GM12878 (cell line): Measurements from ENCODE around the gene PLAGL2. TPM values are rescaled to one million over a fixed set of nuclear protein-coding genes. Genes with fewer than 3 reads are reported as not detected.
A peak's percentile ranks its signal among the peaks of the same experiment; 100 is the strongest.

Experiments
- BHLHE40 ChIP-seq, 2 experiments: fragments of 450-650 bp in 1 of 2; IDR thresholded peaks; 2 replicates each; pipeline ENCODE4 v1.6.1; 2011 to 2017; ENCODE audit warnings: low read depth in 2 of 2, borderline replicate concordance in 1 of 2, improper control_type of control experiment in 1 of 2, low read length in 1 of 2, mild to moderate bottlenecking in 1 of 2
- BMI1 ChIP-seq: fragments of 450-650 bp; IDR thresholded peaks from 2 replicates; pipeline ENCODE4 v1.6.1; 2016; ENCODE audit warnings: mild to moderate bottlenecking, moderate library complexity, borderline replicate concordance
- CEBPB ChIP-seq, 2 experiments: fragments of 150-350 bp in 1 of 2; IDR thresholded peaks; 2 replicates each; pipeline ENCODE4 v1.6.1; 2012 to 2014; ENCODE audit warnings: low read depth in 2 of 2, low read length in 2 of 2, borderline replicate concordance in 1 of 2, inconsistent platforms in 1 of 2
- CREM ChIP-seq: IDR thresholded peaks from 2 replicates; pipeline ENCODE4 v1.6.1; 2014; ENCODE audit warnings: antibody characterized with exemption, low read depth
- ETV6 ChIP-seq, 2 experiments: fragments of 450-650 bp in 1 of 2; IDR thresholded peaks in 1 of 2; conservative IDR thresholded peaks in 1 of 2; 2 replicates each; pipeline ENCODE4 v1.6.1; 2014; ENCODE audit warnings: antibody characterized with exemption in 1 of 2, borderline replicate concordance in 1 of 2, low read depth in 1 of 2, mild to moderate bottlenecking in 1 of 2, moderate library complexity in 1 of 2
- HDAC6 ChIP-seq: fragments of 200-600 bp; sonication (generic); IDR thresholded peaks from one replicate; pipeline ENCODE4 v1.8.0; 2017; ENCODE audit warnings: antibody characterized with exemption; ENCODE audit not compliant: unreplicated experiment
- IKZF1 ChIP-seq: fragments of 450-650 bp; conservative IDR thresholded peaks from 2 replicates; pipeline ENCODE4 v1.6.1; 2017; ENCODE audit warnings: antibody characterized with exemption, mild to moderate bottlenecking
- IKZF2 ChIP-seq, 2 experiments: fragments of 450-650 bp; IDR thresholded peaks; 2 replicates each; pipeline ENCODE4 v1.6.1; 2017; ENCODE audit warnings: mild to moderate bottlenecking in 2 of 2, moderate library complexity in 2 of 2
- MEF2A ChIP-seq: IDR thresholded peaks from 2 replicates; pipeline ENCODE4 v1.6.1; 2011; ENCODE audit warnings: low read depth, mild to moderate bottlenecking, low read length, moderate library complexity; ENCODE audit not compliant: insufficient read depth
- NR2C2 ChIP-seq: IDR thresholded peaks from 2 replicates; pipeline ENCODE4 v1.6.1; 2011; ENCODE audit warnings: borderline replicate concordance, low read depth; ENCODE audit not compliant: control insufficient read depth, insufficient read length
- PAX8 ChIP-seq: fragments of 450-650 bp; IDR thresholded peaks from 2 replicates; pipeline ENCODE4 v1.6.1; 2017; ENCODE audit warnings: mild to moderate bottlenecking, moderate library complexity
- RUNX3 ChIP-seq: IDR thresholded peaks from 2 replicates; pipeline ENCODE4 v1.6.1; 2012; ENCODE audit warnings: low read length, inconsistent platforms
- SMARCA5 ChIP-seq: fragments of 450-650 bp; IDR thresholded peaks from 2 replicates; pipeline ENCODE4 v1.6.1; 2017; ENCODE audit warnings: mild to moderate bottlenecking
- ZSCAN29 ChIP-seq: fragments of 450-650 bp; IDR thresholded peaks from 2 replicates; pipeline ENCODE4 v1.6.1; 2017; ENCODE audit warnings: mild to moderate bottlenecking, moderate library complexity
- polyA plus RNA-seq, 11 experiments: library from polyadenylated mRNA; depleted of rRNA in 4 of 11; unstranded in 6 of 11; stranded (reverse) in 5 of 11; fragments of >200 nt; fragmentation: Nextera tagmentation in 4 of 11; fragmentation: Illumina TruSeq in 1 of 11; extraction: Ambion mirVana in 4 of 11; extraction: Trizol in 1 of 11; gene quantifications; 1 replicate in 1 of 11; 2 replicates in 10 of 11; pipeline versions ENCODE4 v1.2.1 to v1.2.3, GENCODE V29; 2011 to 2016; ENCODE audit warnings: inconsistent platforms in 2 of 11, missing spikeins in 2 of 11, low read depth in 1 of 11
- total RNA-seq, 4 experiments: library from RNA; depleted of rRNA in 3 of 4; stranded (reverse); fragments of >200 nt in 3 of 4; fragmentation: Illumina TruSeq in 1 of 4; extraction: Trizol in 1 of 4; gene quantifications; 2 replicates each; pipeline versions ENCODE4 v1.2.1 to v1.2.3, GENCODE V29; 2013 to 2021
- TF ChIP-seq, protein P1 (sequence below): fragments of 450-650 bp; IDR thresholded peaks from 2 replicates; pipeline ENCODE4 v1.6.1; 2017; ENCODE audit warnings: mild to moderate bottlenecking, low read depth, inconsistent platforms; ENCODE audit not compliant: poor library complexity, severe bottlenecking
- TF ChIP-seq, protein P2 (sequence below): fragments of 450-650 bp; IDR thresholded peaks from 2 replicates; pipeline ENCODE4 v1.6.1; 2017; ENCODE audit warnings: low read depth, mild to moderate bottlenecking, moderate library complexity
- TF ChIP-seq, protein P3 (sequence below): fragments of 450-650 bp; formaldehyde crosslinking; IDR thresholded peaks from 2 replicates; pipeline ENCODE4 v1.4.0; 2022; ENCODE audit warnings: mild to moderate bottlenecking, moderate library complexity
- TF ChIP-seq, protein P4 (sequence below): fragments of 150-350 bp; IDR thresholded peaks from 2 replicates; pipeline ENCODE4 v1.6.1; 2016; ENCODE audit warnings: low read depth, low read length

PLAGL2 gene
- total and polyA plus RNA-seq, 10 of the 15 experiments (the other 5 are each of a cell fraction or from before 2014, with no cell fraction given), result 4.4 to 32.3 (median 13.3) TPM

DNA sequence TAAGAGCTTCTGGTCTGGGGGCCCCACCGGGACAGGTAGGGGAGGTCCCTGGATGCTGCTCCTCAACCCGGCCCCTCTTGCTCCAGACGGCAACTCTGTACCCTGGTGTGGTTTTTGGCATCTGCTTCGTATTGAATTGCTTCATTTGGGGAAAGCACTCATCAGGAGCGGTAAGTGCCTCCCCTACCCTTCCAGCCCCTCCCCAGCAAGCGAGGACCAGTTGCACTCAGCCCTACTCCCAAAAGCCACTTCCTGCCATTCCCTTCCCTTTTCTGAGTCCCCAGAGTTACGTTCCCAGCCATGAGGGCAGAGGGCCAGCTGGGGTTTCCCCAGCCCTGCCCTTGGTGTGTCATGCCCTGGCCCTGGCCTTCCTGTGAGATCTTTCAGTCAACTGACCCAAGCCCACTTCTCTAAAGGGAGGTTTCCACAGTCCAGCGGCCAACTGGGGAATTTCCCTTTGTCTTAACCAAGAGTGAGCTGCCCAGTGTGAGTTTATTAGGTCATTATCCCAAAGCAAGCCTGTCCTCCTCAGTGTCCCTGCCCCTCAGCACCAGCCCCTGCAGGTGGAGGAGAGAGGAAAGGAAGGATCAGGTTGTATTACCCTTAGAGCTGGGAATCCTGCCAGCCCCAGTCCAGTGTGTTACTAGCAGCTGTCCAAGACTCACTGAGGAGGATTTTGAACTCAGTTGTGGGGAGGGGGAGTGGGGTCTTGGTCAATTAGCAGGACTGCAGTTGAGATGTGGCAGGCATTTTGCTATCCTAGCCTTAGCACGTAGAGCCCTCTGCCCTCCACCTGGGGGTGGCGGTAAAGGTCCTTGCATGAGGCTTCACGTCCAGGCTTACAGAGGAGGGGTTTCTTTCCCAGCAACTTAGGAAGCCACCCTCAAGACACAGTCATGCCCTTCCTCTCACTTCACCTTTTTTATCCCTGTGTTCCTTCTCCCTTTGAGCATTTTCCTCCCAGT lies 52.2 kb downstream of the PLAGL2 start (continued):
- TF ChIP-seq, protein P1, sequence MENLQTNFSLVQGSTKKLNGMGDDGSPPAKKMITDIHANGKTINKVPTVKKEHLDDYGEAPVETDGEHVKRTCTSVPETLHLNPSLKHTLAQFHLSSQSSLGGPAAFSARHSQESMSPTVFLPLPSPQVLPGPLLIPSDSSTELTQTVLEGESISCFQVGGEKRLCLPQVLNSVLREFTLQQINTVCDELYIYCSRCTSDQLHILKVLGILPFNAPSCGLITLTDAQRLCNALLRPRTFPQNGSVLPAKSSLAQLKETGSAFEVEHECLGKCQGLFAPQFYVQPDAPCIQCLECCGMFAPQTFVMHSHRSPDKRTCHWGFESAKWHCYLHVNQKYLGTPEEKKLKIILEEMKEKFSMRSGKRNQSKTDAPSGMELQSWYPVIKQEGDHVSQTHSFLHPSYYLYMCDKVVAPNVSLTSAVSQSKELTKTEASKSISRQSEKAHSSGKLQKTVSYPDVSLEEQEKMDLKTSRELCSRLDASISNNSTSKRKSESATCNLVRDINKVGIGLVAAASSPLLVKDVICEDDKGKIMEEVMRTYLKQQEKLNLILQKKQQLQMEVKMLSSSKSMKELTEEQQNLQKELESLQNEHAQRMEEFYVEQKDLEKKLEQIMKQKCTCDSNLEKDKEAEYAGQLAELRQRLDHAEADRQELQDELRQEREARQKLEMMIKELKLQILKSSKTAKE, result no peak
- TF ChIP-seq SMARCA5, result no peak; the same call in 1 of the 2 replicates
- no peak for TF ChIP-seq ZSCAN29
- TF ChIP-seq CREM, result no peak
- TF ChIP-seq ETV6 (conservative IDR thresholded peaks at IDR 0.05 in 1 of 2, IDR thresholded peaks at IDR 0.05 in 1 of 2; ENCODE audit: borderline replicate concordance in 1 of 2, low read depth in 1 of 2), result no peak
- no peak for TF ChIP-seq NR2C2
- peak; percentile 79 for TF ChIP-seq IKZF1
- TF ChIP-seq BMI1, result no peak
- TF ChIP-seq, protein P2, sequence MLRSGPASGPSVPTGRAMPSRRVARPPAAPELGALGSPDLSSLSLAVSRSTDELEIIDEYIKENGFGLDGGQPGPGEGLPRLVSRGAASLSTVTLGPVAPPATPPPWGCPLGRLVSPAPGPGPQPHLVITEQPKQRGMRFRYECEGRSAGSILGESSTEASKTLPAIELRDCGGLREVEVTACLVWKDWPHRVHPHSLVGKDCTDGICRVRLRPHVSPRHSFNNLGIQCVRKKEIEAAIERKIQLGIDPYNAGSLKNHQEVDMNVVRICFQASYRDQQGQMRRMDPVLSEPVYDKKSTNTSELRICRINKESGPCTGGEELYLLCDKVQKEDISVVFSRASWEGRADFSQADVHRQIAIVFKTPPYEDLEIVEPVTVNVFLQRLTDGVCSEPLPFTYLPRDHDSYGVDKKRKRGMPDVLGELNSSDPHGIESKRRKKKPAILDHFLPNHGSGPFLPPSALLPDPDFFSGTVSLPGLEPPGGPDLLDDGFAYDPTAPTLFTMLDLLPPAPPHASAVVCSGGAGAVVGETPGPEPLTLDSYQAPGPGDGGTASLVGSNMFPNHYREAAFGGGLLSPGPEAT, result peak; percentile 58; the same call in 1 of the 2 replicates
- TF ChIP-seq, protein P3, sequence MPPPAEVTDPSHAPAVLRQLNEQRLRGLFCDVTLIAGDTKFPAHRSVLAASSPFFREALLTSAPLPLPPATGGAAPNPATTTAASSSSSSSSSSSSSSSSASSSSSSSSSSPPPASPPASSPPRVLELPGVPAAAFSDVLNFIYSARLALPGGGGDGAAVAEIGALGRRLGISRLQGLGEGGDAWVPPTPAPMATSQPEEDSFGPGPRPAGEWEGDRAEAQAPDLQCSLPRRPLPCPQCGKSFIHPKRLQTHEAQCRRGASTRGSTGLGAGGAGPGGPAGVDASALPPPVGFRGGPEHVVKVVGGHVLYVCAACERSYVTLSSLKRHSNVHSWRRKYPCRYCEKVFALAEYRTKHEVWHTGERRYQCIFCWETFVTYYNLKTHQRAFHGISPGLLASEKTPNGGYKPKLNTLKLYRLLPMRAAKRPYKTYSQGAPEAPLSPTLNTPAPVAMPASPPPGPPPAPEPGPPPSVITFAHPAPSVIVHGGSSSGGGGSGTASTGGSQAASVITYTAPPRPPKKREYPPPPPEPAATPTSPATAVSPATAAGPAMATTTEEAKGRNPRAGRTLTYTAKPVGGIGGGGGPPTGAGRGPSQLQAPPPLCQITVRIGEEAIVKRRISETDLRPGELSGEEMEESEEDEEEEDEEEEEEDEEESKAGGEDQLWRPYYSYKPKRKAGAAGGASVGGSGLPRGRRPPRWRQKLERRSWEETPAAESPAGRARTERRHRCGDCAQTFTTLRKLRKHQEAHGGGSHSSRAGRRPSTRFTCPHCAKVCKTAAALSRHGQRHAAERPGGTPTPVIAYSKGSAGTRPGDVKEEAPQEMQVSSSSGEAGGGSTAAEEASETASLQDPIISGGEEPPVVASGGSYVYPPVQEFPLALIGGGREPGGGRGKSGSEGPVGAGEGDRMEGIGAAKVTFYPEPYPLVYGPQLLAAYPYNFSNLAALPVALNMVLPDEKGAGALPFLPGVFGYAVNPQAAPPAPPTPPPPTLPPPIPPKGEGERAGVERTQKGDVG (CRISPR knock-in tag), result no peak
- TF ChIP-seq, protein P4, sequence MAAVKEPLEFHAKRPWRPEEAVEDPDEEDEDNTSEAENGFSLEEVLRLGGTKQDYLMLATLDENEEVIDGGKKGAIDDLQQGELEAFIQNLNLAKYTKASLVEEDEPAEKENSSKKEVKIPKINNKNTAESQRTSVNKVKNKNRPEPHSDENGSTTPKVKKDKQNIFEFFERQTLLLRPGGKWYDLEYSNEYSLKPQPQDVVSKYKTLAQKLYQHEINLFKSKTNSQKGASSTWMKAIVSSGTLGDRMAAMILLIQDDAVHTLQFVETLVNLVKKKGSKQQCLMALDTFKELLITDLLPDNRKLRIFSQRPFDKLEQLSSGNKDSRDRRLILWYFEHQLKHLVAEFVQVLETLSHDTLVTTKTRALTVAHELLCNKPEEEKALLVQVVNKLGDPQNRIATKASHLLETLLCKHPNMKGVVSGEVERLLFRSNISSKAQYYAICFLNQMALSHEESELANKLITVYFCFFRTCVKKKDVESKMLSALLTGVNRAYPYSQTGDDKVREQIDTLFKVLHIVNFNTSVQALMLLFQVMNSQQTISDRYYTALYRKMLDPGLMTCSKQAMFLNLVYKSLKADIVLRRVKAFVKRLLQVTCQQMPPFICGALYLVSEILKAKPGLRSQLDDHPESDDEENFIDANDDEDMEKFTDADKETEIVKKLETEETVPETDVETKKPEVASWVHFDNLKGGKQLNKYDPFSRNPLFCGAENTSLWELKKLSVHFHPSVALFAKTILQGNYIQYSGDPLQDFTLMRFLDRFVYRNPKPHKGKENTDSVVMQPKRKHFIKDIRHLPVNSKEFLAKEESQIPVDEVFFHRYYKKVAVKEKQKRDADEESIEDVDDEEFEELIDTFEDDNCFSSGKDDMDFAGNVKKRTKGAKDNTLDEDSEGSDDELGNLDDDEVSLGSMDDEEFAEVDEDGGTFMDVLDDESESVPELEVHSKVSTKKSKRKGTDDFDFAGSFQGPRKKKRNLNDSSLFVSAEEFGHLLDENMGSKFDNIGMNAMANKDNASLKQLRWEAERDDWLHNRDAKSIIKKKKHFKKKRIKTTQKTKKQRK, result no peak
- TF ChIP-seq RUNX3, result peak; percentile 14; the same call in 1 of the 2 replicates
- no peak for TF ChIP-seq CEBPB (IDR thresholded peaks at IDR 0.05; ENCODE audit: borderline replicate concordance in 1 of 2, low read depth in 2 of 2, low read length in 2 of 2)
- TF ChIP-seq IKZF2 (IDR thresholded peaks at IDR 0.05), result peak; percentile 80 to 81
- TF ChIP-seq MEF2A, result no peak
- no peak for TF ChIP-seq HDAC6
- TF ChIP-seq BHLHE40 (IDR thresholded peaks at IDR 0.05; ENCODE audit: borderline replicate concordance in 1 of 2, low read depth in 2 of 2, low read length in 1 of 2), result no peak
- TF ChIP-seq PAX8, result no peak
